Measurements from ENCODE around the gene CCDC88C.

Gene CCDC88C

DNA sequence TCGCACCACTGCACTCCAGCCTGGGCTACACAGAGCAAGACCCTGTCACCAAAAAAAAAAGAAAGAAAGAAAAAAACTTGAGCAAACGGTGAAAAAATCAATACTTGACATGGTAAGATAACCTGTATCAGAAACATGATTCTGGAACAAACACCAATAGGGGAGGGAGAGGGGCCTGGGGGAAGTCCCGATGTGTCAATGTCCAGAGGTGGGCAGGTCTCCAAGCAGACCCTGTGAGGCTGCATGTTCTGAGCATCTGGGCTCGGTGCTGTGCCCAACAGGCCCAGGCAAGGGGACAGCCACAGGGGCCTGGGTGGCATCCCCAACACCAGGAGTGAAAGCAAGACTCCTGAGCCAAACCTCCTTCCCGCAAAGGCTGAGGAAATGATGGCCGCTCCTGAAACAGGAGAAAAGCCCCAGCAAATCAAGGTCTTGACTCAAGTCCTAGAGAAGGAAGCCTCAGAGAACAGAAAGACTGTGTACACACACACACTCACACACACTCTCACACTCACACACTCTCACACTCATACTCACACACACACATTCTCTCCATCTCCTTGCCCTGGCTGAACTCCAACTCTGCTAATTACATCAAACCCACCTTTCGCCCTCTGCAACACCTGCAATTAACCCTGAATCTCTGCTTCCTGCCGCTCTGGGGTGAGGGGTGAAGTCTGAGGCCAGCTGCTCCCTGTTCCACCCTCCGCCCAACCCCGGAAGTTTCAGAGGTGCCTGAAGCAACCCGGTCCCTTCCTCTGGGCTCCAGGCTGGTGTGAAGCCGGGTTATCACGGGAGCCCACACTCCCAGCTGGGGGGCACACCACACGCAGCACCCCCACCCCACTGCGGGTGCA is 20.4 kb downstream of the CCDC88C start:
- Histone ChIP-seq H3K27me3 (ENCODE audit: low read depth, low read length) (no peaks in the 10 kb centered on the region), H3K27ac (ENCODE audit: low read length) (no peak overlapping the region), H3K9ac (ENCODE audit: low read length) (peak overlapping the region; percentile 2; the same call in 1 of the 2 replicates), H3K4me3 (ENCODE audit: low read length) (peak overlapping the region; percentile 15; the same call in 1 of the 2 replicates), H3K79me2 (ENCODE audit: low read length) (peaks cover 98% of the 10 kb centered on the region), H4K20me1 (ENCODE audit: insufficient read depth, low read length) (peaks cover 97% of the 10 kb centered on the region), H3K4me1 (ENCODE audit: low read length) (peaks cover 76% of the 10 kb centered on the region), H3K9me3 (ENCODE audit: insufficient read depth, low read length) (no peaks in the 10 kb centered on the region), H3K36me3 (replicated peaks; ENCODE audit: low read depth, low read length) (peaks cover 32% of the 10 kb centered on the region), H2AFZ (ENCODE audit: low read depth, low read length) (no peak overlapping the region), H3K4me2 (ENCODE audit: low read length) (peak overlapping the region; percentile 65)
- no peak for TF ChIP-seq EZH2phosphoT487 (IDR thresholded peaks at IDR 0.05; ENCODE audit: low read depth)
- TF ChIP-seq, protein P1, sequence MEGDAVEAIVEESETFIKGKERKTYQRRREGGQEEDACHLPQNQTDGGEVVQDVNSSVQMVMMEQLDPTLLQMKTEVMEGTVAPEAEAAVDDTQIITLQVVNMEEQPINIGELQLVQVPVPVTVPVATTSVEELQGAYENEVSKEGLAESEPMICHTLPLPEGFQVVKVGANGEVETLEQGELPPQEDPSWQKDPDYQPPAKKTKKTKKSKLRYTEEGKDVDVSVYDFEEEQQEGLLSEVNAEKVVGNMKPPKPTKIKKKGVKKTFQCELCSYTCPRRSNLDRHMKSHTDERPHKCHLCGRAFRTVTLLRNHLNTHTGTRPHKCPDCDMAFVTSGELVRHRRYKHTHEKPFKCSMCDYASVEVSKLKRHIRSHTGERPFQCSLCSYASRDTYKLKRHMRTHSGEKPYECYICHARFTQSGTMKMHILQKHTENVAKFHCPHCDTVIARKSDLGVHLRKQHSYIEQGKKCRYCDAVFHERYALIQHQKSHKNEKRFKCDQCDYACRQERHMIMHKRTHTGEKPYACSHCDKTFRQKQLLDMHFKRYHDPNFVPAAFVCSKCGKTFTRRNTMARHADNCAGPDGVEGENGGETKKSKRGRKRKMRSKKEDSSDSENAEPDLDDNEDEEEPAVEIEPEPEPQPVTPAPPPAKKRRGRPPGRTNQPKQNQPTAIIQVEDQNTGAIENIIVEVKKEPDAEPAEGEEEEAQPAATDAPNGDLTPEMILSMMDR (IDR thresholded peaks at IDR 0.05; ENCODE audit: low read depth, low read length) = no peak

DNA sequence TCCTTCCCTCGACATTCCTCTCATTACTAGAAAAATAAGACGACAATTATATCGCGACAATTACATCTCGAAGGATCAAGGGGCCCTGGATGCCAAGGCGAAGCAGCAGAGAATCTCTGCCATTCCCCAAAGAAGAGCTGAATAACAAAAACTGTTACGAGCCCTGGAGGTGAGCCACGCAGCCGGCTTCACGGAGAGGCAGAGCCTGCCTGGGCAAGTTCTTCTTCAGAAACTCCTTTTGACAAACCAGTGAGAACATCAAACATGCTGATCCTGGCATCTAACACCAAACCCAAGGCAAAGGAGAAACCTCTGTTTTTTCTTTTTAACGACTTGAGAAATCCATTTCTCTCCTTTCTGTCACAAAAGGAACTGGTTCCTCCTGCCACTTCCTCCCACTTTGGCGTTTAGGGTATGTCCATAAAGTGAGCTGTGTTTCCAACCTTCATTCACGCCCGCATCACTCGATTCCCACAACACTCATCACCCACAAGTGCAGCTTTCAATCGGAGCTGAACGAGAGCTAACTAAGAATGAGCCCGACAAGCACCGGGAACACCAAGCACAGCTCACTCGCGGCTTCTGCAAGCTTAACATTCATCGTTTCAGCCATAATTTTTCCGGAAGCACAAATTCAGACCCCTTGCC is 21.5 kb downstream of the CCDC88C start:
- H3K9ac ChIP-seq (ENCODE audit: low read length) = no peak overlapping the region
- H3K79me2 ChIP-seq (ENCODE audit: low read length) = peaks cover 98% of the 10 kb centered on the region
- TF ChIP-seq, protein P1 (IDR thresholded peaks at IDR 0.05; ENCODE audit: low read depth, low read length) = no peak
- TF ChIP-seq EZH2phosphoT487 (IDR thresholded peaks at IDR 0.05; ENCODE audit: low read depth) = no peak

DNA sequence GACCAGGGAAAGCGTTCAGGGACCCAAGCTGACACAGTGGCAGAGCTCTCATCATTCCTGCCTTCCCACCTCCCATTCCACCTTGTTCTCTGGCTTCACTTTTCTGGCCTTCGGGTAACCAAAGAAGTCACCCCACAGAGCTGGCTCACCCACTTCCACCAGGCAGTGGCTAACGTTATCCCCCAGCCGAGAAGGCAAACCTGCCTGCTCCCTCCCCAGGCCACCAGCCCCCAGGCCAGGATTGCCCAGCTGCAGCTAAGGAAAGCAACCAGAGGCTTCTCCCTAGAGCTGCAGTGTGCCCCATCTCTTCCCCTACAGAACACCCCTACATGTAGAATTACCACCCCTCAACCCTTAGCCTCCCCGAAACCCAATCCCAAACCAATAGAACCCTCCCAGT is 22.2 kb downstream of the CCDC88C start:
- H3K27me3 ChIP-seq (ENCODE audit: low read depth, low read length) = no peaks in the 10 kb centered on the region

More for the DNA sequence above, 21.5 kb downstream of the CCDC88C start:
- Histone ChIP-seq H3K4me3 (ENCODE audit: low read length) (no peak overlapping the region), H3K4me1 (ENCODE audit: low read length) (peaks cover 86% of the 10 kb centered on the region), H4K20me1 (ENCODE audit: insufficient read depth, low read length) (peaks cover 98% of the 10 kb centered on the region), H3K27me3 (ENCODE audit: low read depth, low read length) (no peaks in the 10 kb centered on the region), H3K9me3 (ENCODE audit: insufficient read depth, low read length) (no peaks in the 10 kb centered on the region), H2AFZ (ENCODE audit: low read depth, low read length) (no peak overlapping the region), H3K27ac (ENCODE audit: low read length) (no peak overlapping the region), H3K4me2 (ENCODE audit: low read length) (peak overlapping the region; percentile 65), H3K36me3 (replicated peaks; ENCODE audit: low read depth, low read length) (peaks cover 30% of the 10 kb centered on the region)

More for the DNA sequence above, 22.2 kb downstream of the CCDC88C start:
- Histone ChIP-seq H3K9ac (ENCODE audit: low read length) (no peak overlapping the region), H3K27ac (ENCODE audit: low read length) (no peak overlapping the region), H3K4me1 (ENCODE audit: low read length) (peaks cover 88% of the 10 kb centered on the region), H4K20me1 (ENCODE audit: insufficient read depth, low read length) (peaks cover 100% of the 10 kb centered on the region), H3K79me2 (ENCODE audit: low read length) (peaks cover 100% of the 10 kb centered on the region), H3K9me3 (ENCODE audit: insufficient read depth, low read length) (no peaks in the 10 kb centered on the region), H3K36me3 (replicated peaks; ENCODE audit: low read depth, low read length) (peaks cover 36% of the 10 kb centered on the region), H2AFZ (ENCODE audit: low read depth, low read length) (no peak overlapping the region), H3K4me2 (ENCODE audit: low read length) (no peak overlapping the region), H3K4me3 (ENCODE audit: low read length) (no peak overlapping the region)
- TF ChIP-seq EZH2phosphoT487 (IDR thresholded peaks at IDR 0.05; ENCODE audit: low read depth) = no peak
- TF ChIP-seq, protein P1 (IDR thresholded peaks at IDR 0.05; ENCODE audit: low read depth, low read length) = no peak

Data from OCI-LY3 (cell line).